Cortex of kidney (tissue), 1 donor: ENCODE results near the gene LRRC27.

Source experiments
- DNase-seq: peaks from one replicate; lab custom pipeline; 2025; lab: John Stamatoyannopoulos, UW

Gene LRRC27

DNA sequence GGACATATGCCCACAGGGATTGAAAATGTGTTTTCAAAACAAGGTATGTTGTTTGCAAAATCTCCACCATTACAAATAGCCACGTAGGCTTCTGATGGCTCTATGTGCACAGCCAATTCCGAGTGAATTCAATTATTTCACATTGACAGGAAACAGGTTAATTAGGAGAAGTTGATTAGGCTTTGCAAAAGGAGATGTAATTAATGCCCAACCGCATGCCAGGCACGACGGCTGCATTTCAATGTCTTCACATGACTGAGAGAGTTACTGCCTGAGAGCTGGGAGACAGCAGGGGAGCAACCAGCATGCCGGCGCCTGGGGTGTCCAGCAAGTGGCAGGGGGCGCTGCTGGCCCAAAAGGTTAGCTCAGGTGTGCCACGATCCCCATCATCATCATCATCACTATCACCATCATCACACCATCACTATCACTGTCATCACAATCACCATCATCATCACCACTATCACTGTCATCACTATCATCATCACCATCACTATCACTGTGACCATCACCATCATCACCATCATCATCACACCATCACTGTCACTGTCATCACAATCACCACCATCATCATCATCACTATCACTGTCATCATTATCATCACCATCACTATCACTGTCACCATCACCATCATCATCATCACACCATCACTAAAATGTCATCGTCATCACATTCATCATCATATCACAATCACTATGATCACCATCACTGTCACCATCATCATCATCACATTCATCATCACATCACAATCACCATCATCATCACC lies 95.2 kb downstream of the LRRC27 start:
- DNase-seq = no peak

DNA sequence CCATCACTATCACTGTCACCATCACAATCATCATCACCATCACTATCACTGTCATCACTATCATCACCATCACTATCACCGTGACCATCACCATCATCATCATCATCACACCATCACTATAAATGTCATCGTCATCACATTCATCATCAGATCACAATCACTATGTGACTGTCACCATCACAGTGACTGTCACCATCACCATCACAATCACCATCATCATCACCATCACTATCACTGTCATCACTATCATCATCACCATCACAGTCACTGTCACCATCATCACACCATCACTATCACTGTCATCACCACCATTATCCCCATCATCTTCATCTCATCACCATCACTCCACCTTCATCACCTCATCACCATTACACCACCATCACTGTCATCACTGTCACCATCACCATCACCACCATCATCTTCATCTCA lies 96.0 kb downstream of the LRRC27 start:
- no peak for DNase-seq

DNA sequence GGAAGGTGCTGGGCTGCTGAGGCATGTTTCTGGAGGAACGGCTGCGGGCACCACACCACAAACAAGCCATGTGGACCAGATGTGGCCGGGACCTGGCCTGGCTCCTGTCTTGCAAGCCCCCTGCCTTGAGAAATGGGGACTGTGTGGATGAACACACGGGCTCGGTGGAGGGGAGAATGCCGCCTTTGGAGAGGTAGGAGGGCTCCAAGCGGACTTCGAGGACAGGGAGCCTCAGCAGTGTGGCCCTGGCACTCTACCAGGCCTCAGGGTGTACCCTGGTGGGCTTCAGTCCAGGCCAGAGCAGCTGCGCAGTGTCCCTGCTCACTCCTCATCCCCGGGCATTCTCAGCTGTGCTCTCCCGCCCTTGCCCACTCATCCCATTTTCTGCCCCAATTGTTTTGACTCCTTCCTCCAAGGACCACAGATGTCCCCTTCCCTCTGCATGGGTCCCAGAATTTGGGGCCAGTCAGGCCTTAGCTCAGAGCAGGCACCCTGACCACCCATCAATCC lies 96.5 kb downstream of the LRRC27 start:
- DNase-seq = no peak
